ENCODE measurements around the gene NR1D2.

The NR1D2 gene

DNA sequence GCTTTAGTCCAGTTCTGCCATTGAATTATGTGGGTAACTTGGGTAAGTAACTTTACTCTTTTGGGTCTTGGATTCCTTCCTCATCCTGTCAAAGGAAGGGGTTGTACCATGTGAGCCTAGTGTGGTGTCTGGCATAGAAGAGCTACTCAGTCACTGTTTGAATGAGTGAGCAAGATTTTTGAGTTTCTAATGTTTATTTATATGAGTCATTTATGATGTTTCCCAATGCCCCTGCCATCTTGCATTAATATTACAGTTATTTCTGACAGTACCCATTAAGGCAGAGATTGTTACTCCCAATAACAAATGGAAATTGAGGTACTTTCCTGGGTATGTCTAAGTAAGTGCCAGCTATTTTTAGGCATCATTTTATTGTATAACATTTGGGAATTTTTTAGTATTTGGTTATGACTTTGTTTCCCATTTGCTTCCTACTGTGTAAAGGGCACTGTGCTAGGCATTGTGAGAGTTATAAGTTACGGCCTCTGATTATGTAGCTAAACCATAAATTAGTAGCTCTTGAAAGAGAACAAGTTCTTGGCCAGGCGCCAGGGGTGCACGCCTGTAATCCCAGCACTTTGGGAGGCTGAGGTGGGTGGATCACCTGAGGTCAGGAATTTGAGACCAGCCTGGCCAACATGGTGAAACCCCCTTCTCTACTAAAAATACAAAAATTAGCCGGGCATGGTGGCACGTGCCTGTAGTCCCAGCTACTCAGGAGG lies 23.5 kb downstream of the NR1D2 start:
- no peak for DNase-seq

DNA sequence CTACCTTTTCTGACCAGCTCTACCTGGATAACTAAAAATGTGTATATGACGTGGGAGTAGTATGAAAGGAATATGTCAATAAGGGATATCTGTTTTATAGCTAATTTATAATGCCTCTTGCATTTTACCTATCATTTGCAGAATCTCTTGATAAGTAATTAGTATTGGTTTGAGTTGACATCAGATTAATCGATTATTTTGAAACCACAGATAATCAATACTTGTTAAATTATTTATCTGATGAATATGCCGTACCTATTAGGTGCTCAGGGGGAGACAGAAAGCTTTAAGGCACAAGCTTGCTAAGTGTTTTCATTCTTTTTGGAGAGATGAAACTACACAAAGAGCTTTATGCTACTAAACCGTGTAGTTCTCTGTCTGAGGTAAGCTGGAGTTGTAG lies 24.3 kb downstream of the NR1D2 start:
- no peak for DNase-seq

DNA sequence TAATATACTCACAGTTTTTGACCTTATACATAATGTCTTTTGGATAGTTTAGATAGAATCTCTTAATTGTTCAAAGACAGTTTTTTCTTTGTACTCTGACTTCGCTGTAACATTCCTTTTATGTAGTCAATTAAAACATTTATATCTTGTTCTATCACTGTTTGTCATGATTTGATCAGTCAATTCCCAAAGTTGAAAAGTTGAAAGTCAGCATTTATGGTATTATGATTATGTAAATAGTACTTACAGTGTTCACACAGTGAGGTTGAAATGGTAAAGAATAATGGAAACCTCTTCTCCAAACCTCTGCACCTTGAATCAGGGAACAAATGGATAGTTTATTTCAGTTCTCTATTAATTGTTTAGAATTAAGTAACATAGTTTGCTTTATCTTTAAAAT lies 26.6 kb downstream of the NR1D2 start:
- DNase-seq, result no peak

DNA sequence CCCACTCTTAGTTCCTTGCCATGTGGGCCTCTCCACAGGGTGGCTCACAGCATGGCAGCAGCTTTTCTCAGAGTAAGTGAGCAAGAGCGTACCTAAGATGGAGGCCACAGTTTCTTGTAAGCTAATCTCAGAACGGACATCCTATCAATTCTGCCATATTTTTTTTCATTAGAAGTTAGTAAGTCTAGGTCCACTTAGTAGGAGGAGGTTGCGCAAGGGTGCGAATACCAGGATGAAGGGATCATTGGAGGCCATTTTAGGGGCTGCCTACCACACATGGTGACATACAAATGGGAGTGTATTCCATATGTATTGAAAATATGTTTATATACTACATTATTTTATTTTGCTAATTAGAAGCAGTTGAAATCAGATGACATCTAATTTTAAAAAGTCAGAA lies 31.5 kb downstream of the NR1D2 start:
- DNase-seq, result no peak

DNA sequence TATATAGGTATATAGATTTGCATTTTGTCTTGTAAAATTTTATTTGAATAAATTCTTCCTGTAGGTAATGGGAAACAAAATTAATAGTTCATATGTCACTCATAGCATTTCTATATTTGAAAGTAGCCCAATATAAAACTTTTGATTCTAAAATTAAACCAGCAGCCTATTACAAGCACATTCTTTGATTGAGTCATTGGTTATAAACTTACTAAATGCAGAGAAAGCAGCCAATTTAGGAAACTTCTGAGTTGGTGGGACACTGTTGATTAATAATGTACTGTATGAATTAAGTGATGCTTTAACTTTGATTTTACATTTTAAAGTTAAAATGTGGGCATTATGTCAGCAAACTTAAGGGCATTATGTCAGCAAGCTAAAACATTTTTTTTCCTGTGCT lies 34.5 kb downstream of the NR1D2 start:
- DNase-seq, result no peak

DNA sequence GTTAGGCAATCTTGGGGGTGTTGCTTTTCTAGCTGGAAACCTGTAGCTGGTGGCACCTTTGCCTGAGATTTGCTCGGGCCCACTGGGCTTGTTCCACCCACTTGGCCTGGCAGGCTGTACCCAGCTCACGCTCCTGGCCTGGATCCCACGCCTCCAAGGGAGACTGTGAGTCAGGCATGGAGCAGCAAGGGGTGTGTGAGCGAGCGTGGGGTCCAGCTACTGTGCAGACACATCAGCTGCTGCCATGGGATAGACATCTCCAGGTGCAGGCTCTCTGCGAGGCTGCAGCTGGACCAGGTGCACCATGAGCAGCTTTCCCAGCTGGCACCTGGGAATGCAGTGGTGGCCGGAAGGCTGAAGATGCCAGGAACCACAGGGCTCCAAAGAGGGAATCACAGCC lies 36.0 kb downstream of the NR1D2 start:
- DNase-seq, result no peak

DNA sequence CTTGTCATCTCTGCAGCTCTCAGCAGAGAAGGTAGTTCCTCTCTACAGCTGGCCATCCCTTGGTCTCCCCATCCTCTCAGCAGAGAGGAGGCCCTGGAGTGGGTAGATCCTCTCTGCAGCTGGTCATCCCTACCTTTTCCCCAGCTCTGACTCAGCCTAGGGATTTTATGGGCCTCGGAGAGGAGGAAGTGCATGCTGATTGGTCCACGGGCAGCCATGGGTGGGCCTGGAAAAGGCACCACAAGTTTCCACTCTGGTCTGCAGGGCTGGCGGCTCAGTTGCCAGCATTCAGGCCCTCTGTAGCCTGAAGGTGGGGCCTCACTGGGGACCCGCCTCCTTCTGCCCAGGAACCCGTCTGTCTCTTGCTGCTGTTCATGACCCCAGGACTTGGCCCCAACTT lies 36.9 kb downstream of the NR1D2 start:
- no peak for DNase-seq

DNA sequence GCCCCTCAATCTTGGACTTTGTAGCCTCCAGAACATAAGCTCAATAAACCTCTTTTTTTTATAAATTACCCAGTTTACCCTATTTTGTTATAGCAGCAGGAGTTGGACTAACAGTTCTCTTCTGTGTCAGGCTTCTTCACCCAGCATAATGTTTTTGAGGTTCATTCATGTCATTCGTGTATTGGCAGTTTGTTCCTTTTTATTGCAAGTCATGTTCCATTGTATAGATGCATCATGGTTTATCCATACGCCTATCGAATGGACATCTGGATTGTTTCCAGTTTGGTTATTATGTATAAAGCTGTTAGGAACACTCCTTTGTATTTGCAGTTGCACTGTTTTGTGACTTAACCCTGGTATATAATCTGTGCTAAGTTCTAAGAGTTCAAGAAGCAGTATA lies 39.8 kb downstream of the NR1D2 start:
- DNase-seq, result no peak

DNA sequence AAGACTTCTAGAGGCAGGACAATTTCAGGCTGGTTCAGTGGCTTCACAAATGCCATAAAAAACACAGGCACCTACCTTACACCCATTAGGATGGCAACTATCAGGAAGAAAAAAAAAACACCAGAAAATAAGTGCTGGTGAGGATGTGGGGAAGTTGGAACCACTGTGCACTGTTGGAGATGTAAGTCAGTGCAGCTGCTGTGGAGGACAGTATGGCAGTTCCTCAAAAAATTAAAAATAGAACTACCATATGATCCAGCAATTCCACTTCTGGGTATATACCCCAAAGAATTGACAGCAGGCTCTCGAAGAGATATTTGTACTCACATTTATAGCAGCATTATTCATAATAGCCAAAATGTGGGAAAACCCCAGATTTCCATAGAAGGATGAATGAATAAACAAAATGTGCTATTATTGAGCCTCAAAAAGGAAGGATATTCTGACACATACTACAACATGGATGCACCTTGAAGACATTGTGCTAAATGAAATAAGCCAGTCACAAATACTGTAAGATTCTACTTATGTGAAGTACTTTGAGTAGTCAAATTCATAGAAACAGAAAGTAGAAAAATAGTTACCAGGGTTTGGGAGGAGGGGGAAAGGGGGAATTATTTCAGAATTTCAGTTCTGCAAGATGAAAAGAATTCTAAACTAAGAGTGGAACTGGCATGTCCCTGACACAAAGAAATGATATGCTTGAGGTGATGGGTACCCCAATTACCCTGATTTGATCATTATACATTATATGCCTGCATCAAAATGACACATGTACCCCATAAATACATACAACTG lies 40.9 kb downstream of the NR1D2 start:
- DNase-seq, result no peak

DNA sequence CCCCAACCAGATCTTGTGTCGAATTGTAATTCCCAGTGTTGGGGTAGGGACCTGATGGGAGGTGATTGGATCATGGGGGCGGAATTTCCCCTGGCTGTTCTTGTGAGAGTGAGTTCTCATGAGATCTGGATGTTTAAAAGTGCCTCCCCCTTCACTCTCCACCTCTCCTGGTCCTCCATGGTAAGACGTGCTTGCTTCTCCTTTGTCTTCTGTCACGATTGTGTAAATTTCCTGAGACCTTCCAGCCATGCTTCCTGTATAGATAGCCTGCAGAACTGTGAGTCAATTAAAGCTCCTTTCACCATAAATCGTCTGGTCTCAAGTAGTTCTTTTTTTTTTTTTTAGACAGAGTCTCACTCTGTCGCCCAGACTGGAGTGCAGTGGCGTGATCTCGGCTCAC lies 42.3 kb downstream of the NR1D2 start:
- DNase-seq, result peak; percentile 55

DNA sequence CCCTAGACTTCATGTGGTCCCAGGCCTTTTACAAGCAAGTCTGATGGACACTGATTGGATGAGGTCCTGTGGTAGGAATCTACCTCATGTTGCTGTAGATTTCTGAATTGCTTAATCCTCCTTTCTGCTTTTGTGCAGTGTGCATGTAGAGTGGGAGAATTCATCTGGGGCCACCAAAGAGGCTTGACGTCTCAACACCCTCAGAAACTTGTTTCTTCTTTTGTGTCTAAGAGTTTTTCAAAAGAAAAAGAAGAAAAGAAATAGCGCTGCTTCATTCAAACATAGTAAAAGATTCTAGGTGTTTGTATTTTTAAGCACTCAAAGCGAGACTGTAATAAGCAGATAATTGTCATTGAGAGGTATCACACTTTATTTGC lies 46.2 kb downstream of the NR1D2 start:
- peak; percentile 15 for DNase-seq

DNA sequence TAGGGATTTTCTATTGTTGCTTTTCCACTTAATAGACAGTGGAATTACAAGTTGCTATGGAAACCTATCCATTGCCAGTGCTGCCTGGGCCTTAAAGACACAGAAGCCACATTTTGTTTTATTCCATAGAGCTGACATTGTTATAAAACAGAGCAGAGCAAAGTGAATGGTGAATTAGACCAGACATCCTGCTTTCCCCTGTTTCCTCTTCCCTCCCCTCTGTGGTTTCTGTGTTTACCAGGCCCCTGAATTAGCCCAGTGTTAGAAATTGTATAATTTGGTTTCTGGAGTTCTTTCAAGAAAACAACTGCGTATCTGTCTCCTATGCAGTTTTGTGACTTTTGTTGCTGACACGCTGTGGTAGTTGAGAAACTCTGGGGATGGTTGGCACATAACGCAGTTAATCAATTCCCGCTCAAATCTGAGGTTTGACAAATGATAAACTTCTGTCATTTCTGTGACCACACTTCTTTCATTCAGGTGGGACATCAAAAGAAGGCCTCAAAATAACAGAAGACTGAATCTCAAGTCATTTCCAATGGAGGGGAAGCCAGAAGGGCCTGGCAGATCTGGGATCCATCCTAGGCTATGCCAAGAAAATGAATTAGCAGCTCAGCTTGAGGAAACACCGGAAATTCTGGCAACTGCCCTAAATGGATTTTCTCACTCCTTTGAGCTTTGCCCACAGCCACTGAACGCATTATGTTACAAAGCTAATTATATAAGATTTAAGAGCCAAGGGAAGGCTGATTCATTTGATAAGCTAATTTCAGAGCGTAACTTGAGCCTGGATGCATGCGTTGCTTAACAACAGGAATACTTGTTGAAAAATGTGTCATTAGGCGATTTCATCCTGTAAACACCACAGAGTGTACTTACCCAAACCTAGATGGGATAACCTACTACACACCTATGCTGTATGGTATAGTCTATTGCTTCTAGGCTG lies 46.9 kb downstream of the NR1D2 start:
- DNase-seq, result peak; percentile 57

DNA sequence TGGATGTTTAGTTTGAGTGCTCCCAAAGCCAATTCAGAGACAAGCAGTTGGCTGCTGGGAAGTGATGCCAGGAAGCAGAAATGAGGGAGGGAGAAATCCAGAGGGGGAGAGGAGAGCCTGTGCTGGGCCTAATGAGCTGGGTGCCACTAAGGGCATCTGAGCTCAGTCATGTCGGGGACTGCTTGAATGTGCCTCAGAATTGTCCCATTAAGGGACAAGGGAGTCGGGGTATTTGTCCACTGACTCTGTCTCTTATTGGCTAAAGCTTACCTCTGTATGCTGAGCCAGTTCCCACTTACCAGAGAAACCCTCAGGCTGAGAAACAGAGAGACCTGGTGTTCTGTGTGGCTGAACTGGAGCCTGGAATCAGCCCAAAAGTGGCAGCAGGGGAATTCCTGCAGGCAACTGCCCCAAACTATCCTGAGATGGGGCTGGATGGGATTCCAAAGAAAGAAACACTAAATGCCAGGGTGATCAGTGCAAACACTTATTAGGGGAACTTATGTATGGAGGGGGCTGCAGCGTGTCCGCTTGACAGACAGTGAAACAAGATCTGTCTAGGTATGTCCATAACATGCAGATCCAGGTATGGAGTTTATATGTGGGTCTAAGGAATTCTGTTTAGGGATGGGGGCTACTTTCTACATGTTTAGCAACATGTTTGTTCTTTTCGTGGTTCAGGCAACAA lies 48.6 kb downstream of the NR1D2 start:
- no peak for DNase-seq

DNA sequence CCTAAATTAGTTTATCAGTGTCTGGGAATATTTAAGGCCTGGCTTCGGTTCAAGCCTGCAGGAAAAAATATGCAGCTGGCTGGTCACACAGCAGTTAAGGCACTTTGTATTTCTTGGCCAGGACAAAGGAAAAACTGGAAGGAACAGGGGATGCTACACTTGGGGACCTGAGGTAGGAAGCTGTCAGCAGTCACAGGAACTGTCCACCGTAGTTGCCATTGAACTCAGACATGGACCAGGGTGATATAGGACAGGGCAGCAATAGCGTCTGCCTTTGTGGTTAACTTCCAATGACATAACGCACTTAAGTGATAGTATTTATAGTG lies 49.1 kb downstream of the NR1D2 start:
- DNase-seq, result no peak

DNA sequence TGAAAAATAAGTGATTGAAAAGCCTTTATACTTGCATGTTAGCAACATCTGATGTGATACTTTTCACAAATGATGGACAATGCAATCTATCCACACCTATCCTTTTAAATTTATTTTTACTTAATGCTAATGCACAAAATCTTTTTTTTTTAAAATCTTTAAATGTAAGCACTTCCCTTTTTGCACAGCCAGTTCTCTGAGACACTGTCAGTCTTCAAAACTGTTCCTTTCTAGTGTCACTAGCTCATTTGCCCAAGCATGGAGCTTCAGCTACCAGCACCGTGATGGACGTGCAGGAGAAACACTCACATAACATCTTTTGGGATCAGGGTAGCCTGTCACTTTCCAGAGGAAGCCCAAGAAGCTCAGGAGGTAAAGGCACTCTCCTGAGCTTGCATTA lies 50.1 kb downstream of the NR1D2 start:
- peak; percentile 16 for DNase-seq

DNA sequence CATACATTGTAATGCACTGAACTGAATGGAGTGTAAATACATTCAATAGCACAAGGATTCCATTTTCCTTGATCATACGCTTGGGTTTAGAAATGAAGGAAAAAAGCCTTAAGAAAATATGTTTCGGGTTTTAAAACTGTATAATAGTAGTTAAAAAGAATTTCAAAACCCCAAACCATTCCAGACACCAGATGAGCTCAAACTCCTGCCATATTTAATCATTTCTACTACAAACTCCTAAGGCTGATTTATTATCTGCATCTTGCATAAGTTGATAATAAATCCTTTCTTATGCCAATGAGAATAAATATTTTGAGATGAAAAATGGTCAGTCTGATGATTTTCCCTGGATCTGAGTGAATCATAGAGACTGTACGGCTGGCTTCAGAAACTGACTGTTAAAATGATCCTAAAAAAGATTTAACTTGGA lies 51.0 kb downstream of the NR1D2 start:
- no peak for DNase-seq

DNA sequence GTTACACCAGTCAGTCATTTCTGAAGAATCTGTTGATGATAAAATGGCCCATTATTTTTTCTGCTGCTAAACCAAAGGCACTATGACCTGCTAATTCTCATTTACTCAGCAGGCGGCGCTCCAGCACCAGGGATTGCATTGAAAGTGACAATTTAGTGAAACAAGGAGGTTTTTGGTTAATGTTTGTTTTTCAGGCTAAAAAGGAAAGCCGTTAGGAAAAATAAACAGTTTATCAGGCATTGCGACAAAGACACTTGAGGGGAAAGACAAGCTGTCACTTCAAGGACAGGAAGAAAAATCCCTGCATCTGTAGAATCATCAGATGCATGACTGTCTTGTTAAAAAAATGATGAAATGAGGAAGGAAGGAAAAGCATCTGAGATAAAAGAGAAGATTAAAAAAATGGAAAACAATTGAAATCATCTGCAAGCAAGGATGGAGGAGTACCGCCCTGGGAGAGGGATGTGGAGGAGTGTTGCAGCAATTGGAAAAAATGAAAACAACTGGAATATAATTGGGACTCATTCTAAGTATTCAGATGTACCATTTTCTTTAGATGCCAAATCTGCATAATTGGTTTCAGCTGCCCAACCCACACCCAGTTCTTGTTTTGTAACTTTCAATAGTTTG lies 54.0 kb downstream of the NR1D2 start:
- peak; percentile 82 for DNase-seq

DNA sequence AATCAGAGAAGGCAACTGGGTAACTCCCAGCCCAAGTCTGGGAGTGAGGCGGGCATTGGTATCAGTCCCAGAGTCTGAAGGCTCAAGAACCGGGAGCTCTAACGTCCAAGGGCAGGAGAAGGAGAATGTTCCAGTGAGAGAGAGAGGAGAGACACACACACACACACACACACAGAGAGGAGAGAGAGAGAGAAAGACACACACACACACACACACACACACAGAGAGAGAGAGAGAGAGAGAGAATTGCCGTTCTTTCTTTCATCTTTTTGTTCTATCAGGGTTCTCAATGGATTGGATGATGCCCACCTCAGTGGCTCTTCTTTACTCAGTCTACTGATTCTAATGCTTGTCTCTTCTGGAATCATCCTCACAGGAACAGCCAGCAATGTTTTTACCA lies 57.0 kb downstream of the NR1D2 start:
- no peak for DNase-seq

DNA sequence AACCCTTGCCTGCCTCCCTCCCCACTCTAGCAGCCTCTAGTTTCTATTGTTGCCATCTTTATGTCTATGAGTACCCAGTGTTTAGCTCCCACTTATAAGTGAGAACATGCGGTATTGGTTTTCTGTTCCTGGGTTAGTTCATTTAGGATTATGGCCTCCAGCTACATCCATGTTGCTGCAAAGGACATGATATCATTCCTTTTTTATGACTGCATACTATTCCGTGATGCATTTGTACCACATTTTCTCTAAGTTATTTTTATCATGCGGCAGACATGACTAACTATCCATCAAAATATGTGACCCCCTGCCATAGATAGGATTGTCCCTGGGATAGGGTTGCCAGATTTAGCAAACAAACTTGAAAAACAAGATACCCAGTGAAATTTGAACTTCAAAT lies 58.4 kb downstream of the NR1D2 start:
- no peak for DNase-seq

DNA sequence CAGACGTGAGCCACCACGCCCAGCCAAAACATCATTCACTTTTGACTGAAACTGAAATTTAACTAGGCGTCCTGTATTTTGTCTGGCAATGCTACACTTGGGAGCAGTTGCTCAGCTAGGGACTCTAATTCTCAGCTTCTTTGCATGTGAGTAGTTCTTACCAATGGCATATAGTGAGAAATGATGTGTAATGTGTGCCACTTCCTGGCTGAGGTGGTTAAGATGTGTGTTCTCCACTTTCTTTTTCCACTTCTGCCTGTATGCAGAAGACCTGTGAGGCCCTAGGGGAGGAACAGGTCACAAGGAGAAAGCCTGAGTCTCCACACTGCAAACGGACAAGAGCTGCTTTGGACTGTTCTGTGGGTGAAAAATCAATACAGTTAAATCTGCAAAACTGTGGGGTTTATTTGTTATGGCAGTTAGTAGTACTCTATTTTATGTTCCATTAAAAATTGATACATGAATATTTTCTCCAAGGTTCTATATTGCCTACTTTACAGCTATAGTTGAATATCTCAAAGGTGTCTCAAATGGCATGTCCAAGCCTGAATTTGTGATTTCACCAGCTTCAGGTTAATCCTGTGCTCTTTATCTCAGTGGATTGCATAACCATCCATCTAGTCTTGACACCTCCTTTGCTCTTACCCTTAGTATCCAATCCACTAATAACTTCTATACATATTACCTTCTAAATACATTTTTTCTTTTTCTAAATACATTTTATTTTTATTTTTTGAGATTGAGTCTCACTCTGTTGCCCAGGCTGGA lies 59.3 kb downstream of the NR1D2 start:
- no peak for DNase-seq

DNA sequence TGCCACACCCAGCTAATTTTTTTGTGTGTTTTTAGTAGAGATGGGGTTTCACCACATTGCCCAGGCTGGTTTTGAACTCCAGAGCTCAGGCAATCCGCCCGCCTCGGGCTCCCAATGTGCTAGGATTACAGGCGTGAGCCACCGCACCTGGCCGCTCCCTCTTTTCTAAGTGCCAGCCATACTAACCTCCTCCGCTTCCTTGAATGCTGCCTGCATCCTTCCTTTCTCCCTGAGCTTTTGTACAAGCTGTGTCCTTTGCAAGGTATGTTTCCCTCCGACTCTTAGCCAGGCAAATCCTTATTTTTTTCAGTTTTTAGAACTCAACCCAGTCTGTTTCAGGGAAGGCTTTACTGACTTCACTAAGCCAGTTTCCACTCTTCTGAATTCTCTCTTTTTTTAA lies 60.6 kb downstream of the NR1D2 start:
- no peak for DNase-seq

DNA sequence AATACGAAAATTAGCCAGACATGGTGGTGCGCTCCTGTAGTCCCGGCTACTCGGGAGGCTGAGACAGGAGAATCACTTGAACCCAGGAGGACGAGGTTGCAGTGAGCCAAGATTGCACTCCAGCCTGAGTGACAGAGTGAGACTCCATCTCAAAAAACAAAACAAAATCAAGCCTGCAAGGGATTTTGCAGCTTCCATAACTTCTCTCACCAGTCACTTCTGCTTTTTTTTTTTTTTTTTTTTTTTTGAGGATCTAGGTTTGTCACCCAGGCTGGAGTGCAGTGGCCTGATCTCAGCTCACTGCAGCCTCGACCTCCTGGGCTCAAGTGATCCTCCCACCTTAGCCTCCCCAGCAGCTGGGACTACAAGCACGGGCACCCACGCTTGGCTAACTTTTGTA lies 65.7 kb downstream of the NR1D2 start:
- peak; percentile 29 for DNase-seq

Data from hematopoietic multipotent progenitor cell treated with erythropoietin and hydrocortisone succinate and interleukin-3 and kit ligand, for 4 days (in vitro differentiated cells).